Gastroesophageal sphincter (tissue), 3 donors: ENCODE data around the gene KLF13.

Source experiments
- EP300 ChIP-seq: sonication (generic); formaldehyde crosslinking; IDR thresholded peaks from one replicate; pipeline ENCODE4 v1.6.1; 2017; ENCODE audit warnings: antibody characterized with exemption, mild to moderate bottlenecking
- POLR2A ChIP-seq, 2 donors: fragments of 450-650 bp; IDR thresholded peaks; one replicate each; pipeline ENCODE4 v1.6.1; 2017; ENCODE audit warnings: antibody characterized with exemption in 2 of 2, mild to moderate bottlenecking in 2 of 2, moderate library complexity in 1 of 2
- POLR2AphosphoS5 ChIP-seq: sonication (generic); formaldehyde crosslinking; IDR thresholded peaks from one replicate; pipeline ENCODE4 v1.6.1; 2017; ENCODE audit warnings: antibody characterized with exemption
- TF ChIP-seq, protein P1 (sequence below), 4 experiments: fragments of 200-600 bp in 2 of 4; fragments of 450-650 bp in 2 of 4; sonication (generic) in 1 of 4; IDR thresholded peaks; one replicate each; pipeline ENCODE4 v1.5.1; 2017 to 2019; ENCODE audit warnings: antibody characterized with exemption in 4 of 4, mild to moderate bottlenecking in 2 of 4, moderate library complexity in 2 of 4

DNA sequence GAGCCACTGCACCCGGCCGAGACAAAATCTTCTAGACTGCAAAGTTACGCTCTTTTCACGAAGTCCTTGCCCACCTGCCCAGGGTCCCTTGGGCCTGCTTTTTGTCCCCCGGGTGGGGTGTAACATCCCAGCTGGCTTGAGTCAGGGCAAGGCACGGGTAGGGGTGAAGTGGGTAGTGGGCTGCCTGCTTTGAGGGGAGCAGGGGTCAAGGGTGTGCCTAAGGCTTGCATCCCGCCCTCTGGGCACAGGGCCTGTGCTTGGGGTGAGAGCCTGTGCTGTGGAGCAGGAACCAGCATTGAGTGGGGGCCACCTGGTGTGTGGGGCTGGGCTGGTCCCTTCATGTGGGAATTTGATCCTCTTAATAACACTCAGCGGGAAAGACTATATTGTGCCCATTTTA, 74.6 kb downstream of the KLF13 start:
- TF ChIP-seq POLR2A (IDR thresholded peaks at IDR 0.05) (no peak), POLR2AphosphoS5 (no peak), EP300 (no peak)
- TF ChIP-seq, protein P1, sequence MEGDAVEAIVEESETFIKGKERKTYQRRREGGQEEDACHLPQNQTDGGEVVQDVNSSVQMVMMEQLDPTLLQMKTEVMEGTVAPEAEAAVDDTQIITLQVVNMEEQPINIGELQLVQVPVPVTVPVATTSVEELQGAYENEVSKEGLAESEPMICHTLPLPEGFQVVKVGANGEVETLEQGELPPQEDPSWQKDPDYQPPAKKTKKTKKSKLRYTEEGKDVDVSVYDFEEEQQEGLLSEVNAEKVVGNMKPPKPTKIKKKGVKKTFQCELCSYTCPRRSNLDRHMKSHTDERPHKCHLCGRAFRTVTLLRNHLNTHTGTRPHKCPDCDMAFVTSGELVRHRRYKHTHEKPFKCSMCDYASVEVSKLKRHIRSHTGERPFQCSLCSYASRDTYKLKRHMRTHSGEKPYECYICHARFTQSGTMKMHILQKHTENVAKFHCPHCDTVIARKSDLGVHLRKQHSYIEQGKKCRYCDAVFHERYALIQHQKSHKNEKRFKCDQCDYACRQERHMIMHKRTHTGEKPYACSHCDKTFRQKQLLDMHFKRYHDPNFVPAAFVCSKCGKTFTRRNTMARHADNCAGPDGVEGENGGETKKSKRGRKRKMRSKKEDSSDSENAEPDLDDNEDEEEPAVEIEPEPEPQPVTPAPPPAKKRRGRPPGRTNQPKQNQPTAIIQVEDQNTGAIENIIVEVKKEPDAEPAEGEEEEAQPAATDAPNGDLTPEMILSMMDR (IDR thresholded peaks at IDR 0.05) = no peak
